Natural killer cell (primary cell): ENCODE data around the gene SPTBN4. TPM values are rescaled to one million over a fixed set of nuclear protein-coding genes. Genes with fewer than 3 reads are reported as not detected.

Experiments used
- ATAC-seq, 3 donors: fragments of 150-1000 bp in 2 of 3; fragments of 200-7000 bp in 1 of 3; cut with Tn5 transposase; 1 replicate in 1 of 3; 2 replicates in 2 of 3; pipeline ENCODE4 v1.10.0; 2021; ENCODE audit warnings: mild to moderate bottlenecking in 2 of 3, moderate library complexity in 2 of 3
- DNase-seq, 2 donors: peaks; one replicate each; pipeline versions ENCODE4 v3.0.0 to v3.0.0-alpha.2; 2013 to 2021; ENCODE audit warnings: mixed read lengths in 1 of 2
- H3K27ac ChIP-seq: one replicate; pipeline ENCODE4 v1.5.1; 2013; ENCODE audit warnings: mild to moderate bottlenecking, low read length
- H3K27me3 ChIP-seq: one replicate; pipeline ENCODE4 v1.6.1; 2013; ENCODE audit warnings: low read length; ENCODE audit not compliant: control insufficient read depth, insufficient read depth
- H3K36me3 ChIP-seq: one replicate; pipeline ENCODE4 v1.6.1; 2013; ENCODE audit warnings: low read length; ENCODE audit not compliant: control insufficient read depth, insufficient read depth
- H3K4me1 ChIP-seq: one replicate; pipeline ENCODE4 v1.6.1; 2013; ENCODE audit warnings: low read length; ENCODE audit not compliant: control insufficient read depth, insufficient read depth
- H3K4me3 ChIP-seq: one replicate; pipeline ENCODE4 v1.5.1; 2013; ENCODE audit warnings: low read length
- H3K9me3 ChIP-seq: one replicate; pipeline ENCODE4 v1.6.1; 2013; ENCODE audit warnings: low read length; ENCODE audit not compliant: control insufficient read depth, insufficient read depth
- H3K27ac Mint-ChIP-seq, 2 donors: one replicate each; pipeline ENCODE4 v1.8.0; 2022; ENCODE audit warnings: mild to moderate bottlenecking in 2 of 2, mixed read lengths in 2 of 2, moderate library complexity in 1 of 2
- H3K27me3 Mint-ChIP-seq, 2 donors: one replicate each; pipeline ENCODE4 v1.8.0; 2022; ENCODE audit warnings: low read depth in 2 of 2, mixed read lengths in 2 of 2
- H3K36me3 Mint-ChIP-seq: one replicate; pipeline ENCODE4 v1.8.0; 2022; ENCODE audit warnings: mixed read lengths
- H3K4me1 Mint-ChIP-seq, 2 donors: one replicate each; pipeline ENCODE4 v1.8.0; 2022; ENCODE audit warnings: mixed read lengths in 2 of 2
- H3K4me3 Mint-ChIP-seq: one replicate; pipeline ENCODE4 v1.8.0; 2022; ENCODE audit warnings: mild to moderate bottlenecking, moderate library complexity, mixed read lengths
- H3K9me3 Mint-ChIP-seq, 2 donors: one replicate each; pipeline ENCODE4 v1.8.0; 2022; ENCODE audit warnings: mixed read lengths in 2 of 2
- CTCF ChIP-seq: fragments of 200-600 bp; IDR thresholded peaks from one replicate; pipeline ENCODE4 v1.8.0; 2022; ENCODE audit warnings: antibody characterized with exemption
- WGBS: methylation state at CpG from one replicate; pipeline ENCODE4 v1.1.7; 2013; ENCODE audit warnings: missing lambda C conversion rate; ENCODE audit not compliant: insufficient coverage; 5-methylcytosine and 5-hydroxymethylcytosine counted together
- intact Hi-C: fragments of 100-400 bp; cut with micrococcal nuclease; formaldehyde crosslinking; loops from one replicate; pipeline ENCODE4 v1.14.2; 2022
- total RNA-seq, 4 donors: library from RNA; stranded (reverse); fragments of 120-200 nt in 1 of 4; gene quantifications; one replicate each; pipeline versions ENCODE4 v1.2.3 to v1.2.4, GENCODE V29; 2013 to 2022

The SPTBN4 gene
- total RNA-seq, 3 donors from 2014 or later (not counting 1 experiment from before 2014, with no cell fraction given), result 0.16 to 0.63 (median 0.31) TPM

DNA sequence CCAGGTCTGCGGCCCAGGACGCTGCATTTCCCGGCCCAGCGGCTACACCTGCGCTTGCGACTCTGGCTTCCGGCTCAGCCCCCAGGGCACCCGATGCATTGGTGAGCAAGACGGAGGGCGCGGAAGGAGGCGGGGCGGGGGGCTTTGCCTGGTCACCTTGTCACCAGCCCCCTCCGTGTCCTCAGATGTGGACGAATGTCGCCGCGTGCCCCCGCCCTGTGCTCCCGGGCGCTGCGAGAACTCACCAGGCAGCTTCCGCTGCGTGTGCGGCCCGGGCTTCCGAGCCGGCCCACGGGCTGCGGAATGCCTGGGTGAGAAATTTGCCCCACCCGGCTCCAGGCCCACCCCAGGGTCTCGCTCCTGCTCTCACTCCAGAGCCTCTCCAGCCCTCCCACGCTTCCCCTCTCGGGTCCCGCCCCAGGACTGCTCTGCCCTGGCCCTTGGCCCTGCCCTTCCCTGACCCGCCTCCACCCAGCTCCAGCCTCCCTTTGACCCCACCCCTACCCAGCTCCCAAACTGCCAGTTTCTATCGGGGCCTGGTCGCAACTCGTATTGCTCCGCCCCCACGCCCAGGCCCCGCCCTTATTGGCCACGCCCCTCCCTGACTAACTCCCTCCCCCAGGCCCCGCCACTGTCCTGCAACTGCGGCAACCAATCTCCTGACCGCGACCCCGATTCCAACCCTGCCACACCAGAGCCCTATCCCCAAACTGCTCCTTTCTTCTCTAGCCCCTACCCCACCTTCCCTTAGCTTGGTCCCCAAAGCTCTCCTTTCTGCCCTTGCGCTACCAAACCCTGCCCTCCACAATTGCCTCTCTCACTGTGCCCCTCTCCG is 143.0 kb downstream of the SPTBN4 start:
- Mint-ChIP-seq H3K4me3 (peak overlapping the region; percentile 88), H3K36me3 (no peaks in the 10 kb centered on the region), H3K4me1 (peaks cover 55 to 80% of the 10 kb centered on the region in 2 donors), H3K9me3 (no peaks in the 10 kb centered on the region), H3K27ac (peak overlapping the region; percentile 57 to 93), H3K27me3 (no peaks in the 10 kb centered on the region)
- Histone ChIP-seq H3K27me3 (no peaks in the 10 kb centered on the region), H3K4me3 (peak overlapping the region; percentile 49), H3K27ac (peak overlapping the region; percentile 90), H3K36me3 (no peaks in the 10 kb centered on the region), H3K4me1 (peaks cover 66% of the 10 kb centered on the region), H3K9me3 (no peaks in the 10 kb centered on the region)
- ATAC-seq, result peak; percentile 46 to 62 (median 53)
- no peak for TF ChIP-seq CTCF
- peak; percentile 87 to 88 for DNase-seq
- WGBS, result under 1% methylated on average over 50 of the region's 50 CpGs
- intact Hi-C loops, result loop anchor here (10.0 kb wide), 1 partner anchor 935 kb away; no protein-coding TSS in a partner anchor

GRCh38 chr19:40610396-40611064 is 143.7 kb downstream of the SPTBN4 start:
- peak; percentile 22 to 48 (median 29) for ATAC-seq
- intact Hi-C loops, result no loop called here

DNA sequence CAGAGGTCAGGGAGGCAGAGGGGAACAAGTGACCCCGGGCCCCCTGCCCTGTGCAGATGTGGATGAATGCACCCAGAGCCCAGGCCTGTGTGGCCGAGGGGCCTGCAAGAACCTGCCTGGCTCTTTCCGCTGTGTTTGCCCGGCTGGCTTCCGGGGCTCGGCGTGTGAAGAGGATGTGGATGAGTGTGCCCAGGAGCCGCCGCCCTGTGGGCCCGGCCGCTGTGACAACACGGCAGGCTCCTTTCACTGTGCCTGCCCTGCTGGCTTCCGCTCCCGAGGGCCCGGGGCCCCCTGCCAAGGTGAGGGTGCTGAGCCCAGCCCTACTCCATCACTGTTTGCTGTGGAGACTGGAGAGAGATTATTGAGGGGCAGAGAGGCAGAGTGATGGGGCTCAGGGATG is 144.3 kb downstream of the SPTBN4 start:
- DNase-seq (peak in 1 of 2 donors; percentile 54), ATAC-seq (no peak)
- WGBS, result 92% methylated on average over 15 of the region's 15 CpGs
- Histone ChIP-seq H3K27ac (peak overlapping the region; percentile 90), H3K27me3 (no peaks in the 10 kb centered on the region), H3K9me3 (no peaks in the 10 kb centered on the region), H3K36me3 (no peaks in the 10 kb centered on the region), H3K4me3 (no peak overlapping the region), H3K4me1 (peaks cover 58% of the 10 kb centered on the region)
- Mint-ChIP-seq H3K27me3 (no peaks in the 10 kb centered on the region), H3K27ac (peak overlapping the region; percentile 57 to 93), H3K4me1 (peaks cover 47 to 71% of the 10 kb centered on the region in 2 donors), H3K4me3 (peak overlapping the region; percentile 88), H3K36me3 (no peaks in the 10 kb centered on the region), H3K9me3 (no peaks in the 10 kb centered on the region)
- intact Hi-C loops, result no loop called here
- TF ChIP-seq CTCF, result no peak

More at GRCh38 chr19:40610396-40611064, 143.7 kb downstream of the SPTBN4 start:
- Histone ChIP-seq H3K36me3 (no peaks in the 10 kb centered on the region), H3K4me1 (peaks cover 63% of the 10 kb centered on the region), H3K27ac (peak overlapping the region; percentile 90), H3K27me3 (no peaks in the 10 kb centered on the region), H3K9me3 (no peaks in the 10 kb centered on the region), H3K4me3 (peak overlapping the region; percentile 49)
- 11% methylated on average over 29 of the region's 29 CpGs for WGBS
- Mint-ChIP-seq H3K27me3 (no peaks in the 10 kb centered on the region), H3K9me3 (no peaks in the 10 kb centered on the region), H3K4me3 (peak overlapping the region; percentile 88), H3K4me1 (peaks cover 52 to 76% of the 10 kb centered on the region in 2 donors), H3K27ac (peak overlapping the region; percentile 57 to 93), H3K36me3 (no peaks in the 10 kb centered on the region)
- TF ChIP-seq CTCF, result no peak
- DNase-seq, result peak in 1 of 2 donors; percentile 88
